ENCODE results near the gene MBOAT1.

GRCh38 chr6:20119485-20119884 is 92.8 kb downstream of the MBOAT1 start:
- TF ChIP-seq CTCF (IDR thresholded peaks at IDR 0.05 in 8 of 11, conservative IDR thresholded peaks at IDR 0.05 in 3 of 11), result no peak
- TF ChIP-seq POLR2AphosphoS5 (IDR thresholded peaks at IDR 0.05), result no peak
- TF ChIP-seq POLR2A (IDR thresholded peaks at IDR 0.05), result no peak
